Suprapubic skin (tissue), 4 donors: ENCODE measurements around the gene TMEM254. TPM values are rescaled to one million over a fixed set of nuclear protein-coding genes. Genes with fewer than 3 reads are reported as not detected.
A peak's percentile ranks its signal among the peaks of the same experiment; 100 is the strongest.

Experiments used
- DNase-seq, 2 donors: peaks; one replicate each; pipeline ENCODE4 v3.0.0-alpha.2; 2019; ENCODE audit warnings: low spot score in 2 of 2
- H3K27ac ChIP-seq: fragments of 200-600 bp; sonication (generic); one replicate; pipeline ENCODE4 v1.5.1; 2019
- H3K27me3 ChIP-seq: fragments of 200-600 bp; sonication (generic); one replicate; pipeline ENCODE4 v1.5.1; 2019
- H3K36me3 ChIP-seq: fragments of 200-600 bp; sonication (generic); one replicate; pipeline ENCODE4 v1.5.1; 2019
- H3K4me1 ChIP-seq: fragments of 200-600 bp; sonication (generic); one replicate; pipeline ENCODE4 v1.5.1; 2019
- H3K4me3 ChIP-seq: fragments of 200-600 bp; sonication (generic); one replicate; pipeline ENCODE4 v1.5.1; 2019; ENCODE audit warnings: mild to moderate bottlenecking
- H3K9me3 ChIP-seq: fragments of 200-600 bp; sonication (generic); one replicate; pipeline ENCODE4 v1.5.1; 2019
- CTCF ChIP-seq, 2 donors: fragments of 200-600 bp in 1 of 2; fragments of 450-650 bp in 1 of 2; sonication (generic) in 1 of 2; IDR thresholded peaks; one replicate each; pipeline ENCODE4 v1.5.1; 2016 to 2019; ENCODE audit warnings: antibody characterized with exemption in 2 of 2, mild to moderate bottlenecking in 1 of 2, moderate library complexity in 1 of 2
- EP300 ChIP-seq: sonication (generic); formaldehyde crosslinking; IDR thresholded peaks from one replicate; pipeline ENCODE4 v1.6.1; 2017; ENCODE audit warnings: antibody characterized with exemption
- POLR2A ChIP-seq, 2 donors: fragments of 450-650 bp; IDR thresholded peaks; one replicate each; pipeline ENCODE4 v1.6.1; 2017; ENCODE audit warnings: antibody characterized with exemption in 2 of 2, mild to moderate bottlenecking in 2 of 2, moderate library complexity in 2 of 2
- POLR2AphosphoS5 ChIP-seq, 3 donors: sonication (generic); formaldehyde crosslinking; IDR thresholded peaks; one replicate each; pipeline ENCODE4 v1.6.1; 2017; ENCODE audit warnings: antibody characterized with exemption in 3 of 3
- WGBS: methylation state at CpG from one replicate; pipeline ENCODE4 v1.1.5; 2018; 5-methylcytosine and 5-hydroxymethylcytosine counted together
- total RNA-seq, 4 donors: library from RNA; depleted of rRNA; stranded (reverse); fragments of >200 nt; gene quantifications; one replicate each; pipeline ENCODE4 v1.1.0, GENCODE V29; 2016

The TMEM254 gene
- total RNA-seq, 4 donors from 2014 or later = 34.0 to 90.8 (median 77.2) TPM

- WGBS = 7% methylated on average over 7 of the region's 8 CpGs
- peaks cover 5% of the 10 kb centered on the region for H3K27me3 ChIP-seq
- no peaks in the 10 kb centered on the region for H3K9me3 ChIP-seq
- peaks cover 55% of the 10 kb centered on the region for H3K4me1 ChIP-seq
- H3K27ac ChIP-seq = peak overlapping the region; percentile 85
- no peaks in the 10 kb centered on the region for H3K36me3 ChIP-seq
- peak in 1 of 2 donors; percentile 18 for TF ChIP-seq POLR2A (IDR thresholded peaks at IDR 0.05)
- TF ChIP-seq POLR2AphosphoS5 (IDR thresholded peaks at IDR 0.05) = peak in 2 of 3 donors; percentile 25 to 68
- TF ChIP-seq EP300 = no peak
- no peak overlapping the region for H3K4me3 ChIP-seq
- peak; percentile 95 to 97 for DNase-seq
Measured at GRCh38 chr10:80136134-80136571, 57.7 kb downstream of the TMEM254 start.

DNA sequence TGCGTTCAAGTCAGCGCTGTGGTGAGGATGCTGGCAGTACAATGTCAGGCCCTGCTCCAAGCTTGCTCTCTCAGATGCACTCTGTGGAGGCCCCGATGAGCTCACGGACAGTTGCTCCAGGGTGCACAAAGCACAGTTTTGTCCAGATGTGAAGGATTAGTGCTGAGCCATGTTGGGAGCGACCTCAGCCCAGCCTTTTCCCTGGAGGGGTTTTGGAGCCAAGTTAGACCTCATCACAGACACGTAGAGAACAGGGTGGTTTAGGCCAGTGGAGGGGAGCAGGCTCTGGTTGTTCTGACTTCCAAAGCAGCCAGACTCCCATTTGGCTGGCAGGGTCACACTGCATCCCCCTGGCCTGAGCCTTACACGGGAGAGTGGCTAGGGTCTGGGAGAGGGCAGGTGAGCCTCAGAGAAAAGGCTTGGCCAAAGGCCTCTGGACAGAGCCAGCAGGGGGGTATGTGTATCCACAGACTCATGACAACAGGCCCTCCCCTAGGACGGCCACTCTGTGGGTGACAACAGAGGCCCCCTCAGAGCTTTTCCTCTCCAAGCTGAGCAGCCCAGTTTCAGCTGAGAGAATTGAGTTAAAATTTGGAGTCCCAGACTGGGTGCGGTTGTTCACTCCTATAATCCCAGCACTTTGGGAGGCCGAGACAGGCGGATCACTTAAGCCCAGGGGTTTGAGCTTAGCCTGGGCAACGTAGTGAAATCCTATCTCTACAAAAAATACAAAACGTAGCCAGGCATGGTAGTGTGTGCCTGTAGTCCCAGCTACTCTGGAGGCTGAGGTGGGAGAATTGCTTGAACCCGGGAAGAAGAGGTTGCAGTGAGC is 58.8 kb downstream of the TMEM254 start:
- Histone ChIP-seq H3K9me3 (no peaks in the 10 kb centered on the region), H3K36me3 (no peaks in the 10 kb centered on the region), H3K4me3 (no peak overlapping the region), H3K27me3 (peaks cover 5% of the 10 kb centered on the region), H3K4me1 (peaks cover 49% of the 10 kb centered on the region), H3K27ac (peak overlapping the region; percentile 85)
- DNase-seq = peak; percentile 77 to 89
- TF ChIP-seq EP300 (no peak), CTCF (IDR thresholded peaks at IDR 0.05) (no peak), POLR2A (IDR thresholded peaks at IDR 0.05) (no peak), POLR2AphosphoS5 (IDR thresholded peaks at IDR 0.05) (peak in 1 of 3 donors; percentile 18)
- 58% methylated on average over 13 of the region's 14 CpGs for WGBS

DNA sequence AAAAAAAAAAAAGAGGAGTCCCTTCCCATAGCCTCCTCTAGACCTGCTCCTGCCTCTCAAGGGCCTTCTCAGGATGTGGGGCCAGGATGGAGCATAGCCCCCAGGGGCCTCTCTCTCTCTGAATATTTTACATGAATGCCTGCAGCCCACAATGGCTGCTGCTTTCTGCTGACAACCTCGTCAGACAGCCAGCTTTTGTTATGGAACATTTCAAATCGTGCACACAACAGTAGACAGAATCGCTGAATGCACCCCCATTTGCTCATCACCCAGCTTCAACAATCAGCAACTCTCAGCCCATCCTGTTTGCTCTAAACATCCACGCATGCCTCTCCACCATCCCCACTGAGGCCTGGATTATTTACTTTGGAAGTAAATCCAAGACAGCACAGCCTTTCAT is 59.5 kb downstream of the TMEM254 start:
- Histone ChIP-seq H3K4me3 (no peak overlapping the region), H3K4me1 (peaks cover 42% of the 10 kb centered on the region), H3K27ac (peak overlapping the region; percentile 85), H3K36me3 (no peaks in the 10 kb centered on the region), H3K27me3 (peaks cover 5% of the 10 kb centered on the region), H3K9me3 (no peaks in the 10 kb centered on the region)
- 57% methylated on average over 4 of the region's 4 CpGs for WGBS
- TF ChIP-seq POLR2AphosphoS5 (IDR thresholded peaks at IDR 0.05) = no peak
- TF ChIP-seq EP300 = no peak
- no peak for TF ChIP-seq CTCF (IDR thresholded peaks at IDR 0.05)
- TF ChIP-seq POLR2A (IDR thresholded peaks at IDR 0.05) = no peak
- peak in 1 of 2 donors; percentile 40 for DNase-seq

- WGBS = 94% methylated on average over 2 of the region's 2 CpGs
- DNase-seq = peak in 1 of 2 donors; percentile 34
- Histone ChIP-seq H3K36me3 (no peaks in the 10 kb centered on the region), H3K9me3 (no peaks in the 10 kb centered on the region), H3K4me3 (no peak overlapping the region), H3K4me1 (peaks cover 36% of the 10 kb centered on the region), H3K27ac (no peak overlapping the region), H3K27me3 (no peaks in the 10 kb centered on the region)
- TF ChIP-seq POLR2A (IDR thresholded peaks at IDR 0.05) (no peak), POLR2AphosphoS5 (IDR thresholded peaks at IDR 0.05) (no peak), CTCF (IDR thresholded peaks at IDR 0.05) (no peak), EP300 (no peak)
Measured at GRCh38 chr10:80139265-80139664, 60.8 kb downstream of the TMEM254 start.

- Histone ChIP-seq H3K36me3 (no peaks in the 10 kb centered on the region), H3K4me1 (peaks cover 38% of the 10 kb centered on the region), H3K27ac (no peak overlapping the region), H3K27me3 (no peaks in the 10 kb centered on the region), H3K4me3 (no peak overlapping the region), H3K9me3 (no peaks in the 10 kb centered on the region)
- DNase-seq = peak in 1 of 2 donors; percentile 66
- WGBS = 82% methylated on average over 7 of the region's 7 CpGs
- TF ChIP-seq POLR2AphosphoS5 (IDR thresholded peaks at IDR 0.05) = no peak
- no peak for TF ChIP-seq EP300
- no peak for TF ChIP-seq POLR2A (IDR thresholded peaks at IDR 0.05)
- no peak for TF ChIP-seq CTCF (IDR thresholded peaks at IDR 0.05)
Measured at GRCh38 chr10:80140251-80140650, 61.8 kb downstream of the TMEM254 start.
